Neural crest cell (in vitro differentiated cells): ENCODE data around the gene KRT85. TPM values are rescaled to one million over a fixed set of nuclear protein-coding genes. Genes with fewer than 3 reads are reported as not detected.
A peak's percentile ranks its signal among the peaks of the same experiment; 100 is the strongest.

Experiments used
- DNase-seq: peaks from one replicate; pipeline ENCODE4 v3.0.0; 2021; ENCODE audit warnings: low read depth, mixed read lengths, low spot score
- H3K27ac Mint-ChIP-seq: one replicate; pipeline ENCODE4 v1.8.0; 2021; ENCODE audit warnings: mild to moderate bottlenecking, mixed read lengths; ENCODE audit not compliant: unreplicated experiment
- H3K27me3 Mint-ChIP-seq: 2 replicates; pipeline ENCODE4 v1.8.0; 2021; ENCODE audit warnings: low read depth, mild to moderate bottlenecking, mixed read lengths
- H3K36me3 Mint-ChIP-seq: 2 replicates; pipeline ENCODE4 v1.8.0; 2021; ENCODE audit warnings: low read depth, mild to moderate bottlenecking, mixed read lengths
- H3K4me1 Mint-ChIP-seq: 2 replicates; pipeline ENCODE4 v1.8.0; 2021; ENCODE audit warnings: mixed read lengths
- H3K4me3 Mint-ChIP-seq: one replicate; pipeline ENCODE4 v1.8.0; 2021; ENCODE audit warnings: mild to moderate bottlenecking, mixed read lengths
- H3K9me3 Mint-ChIP-seq: 2 replicates; pipeline ENCODE4 v1.8.0; 2021; ENCODE audit warnings: mixed read lengths
- CTCF ChIP-seq: fragments of 200-600 bp; sonication (generic); conservative IDR thresholded peaks from 2 replicates; pipeline ENCODE4 v1.5.0; 2021; ENCODE audit warnings: antibody characterized with exemption, mild to moderate bottlenecking
- total RNA-seq: library from RNA; stranded (reverse); gene quantifications from 2 replicates; pipeline ENCODE4 v1.2.1, GENCODE V29; 2021

The KRT85 gene
- total RNA-seq, 1 donor from 2014 or later: not detected

- Mint-ChIP-seq H3K36me3 (no peaks in the 10 kb centered on the region), H3K4me3 (no peak overlapping the region), H3K27me3 (peaks cover 10% of the 10 kb centered on the region), H3K9me3 (no peaks in the 10 kb centered on the region), H3K27ac (no peak overlapping the region), H3K4me1 (no peaks in the 10 kb centered on the region)
- DNase-seq: no peak
- no peak for TF ChIP-seq CTCF
Observed at GRCh38 chr12:52394836-52395405, 27.6 kb upstream of the KRT85 start.

- H3K27me3 Mint-ChIP-seq: peaks cover 17% of the 10 kb centered on the region
- no peak overlapping the region for H3K4me3 Mint-ChIP-seq
- no peak overlapping the region for H3K27ac Mint-ChIP-seq
- no peaks in the 10 kb centered on the region for H3K4me1 Mint-ChIP-seq
- H3K9me3 Mint-ChIP-seq: no peaks in the 10 kb centered on the region
- DNase-seq: no peak
- H3K36me3 Mint-ChIP-seq: no peaks in the 10 kb centered on the region
- no peak for TF ChIP-seq CTCF
Observed at GRCh38 chr12:52392465-52393007, 25.3 kb upstream of the KRT85 start.

- Mint-ChIP-seq H3K4me3 (no peak overlapping the region), H3K9me3 (no peaks in the 10 kb centered on the region), H3K4me1 (no peaks in the 10 kb centered on the region), H3K27ac (no peak overlapping the region), H3K36me3 (no peaks in the 10 kb centered on the region), H3K27me3 (peaks cover 11% of the 10 kb centered on the region)
- DNase-seq: no peak
- TF ChIP-seq CTCF: no peak
Observed at GRCh38 chr12:52391618-52392002, 24.3 kb upstream of the KRT85 start.

- H3K4me3 Mint-ChIP-seq: no peak overlapping the region
- no peaks in the 10 kb centered on the region for H3K36me3 Mint-ChIP-seq
- no peaks in the 10 kb centered on the region for H3K4me1 Mint-ChIP-seq
- no peaks in the 10 kb centered on the region for H3K9me3 Mint-ChIP-seq
- TF ChIP-seq CTCF: peak; percentile 66
- peak; percentile 23 for DNase-seq
- H3K27me3 Mint-ChIP-seq: peaks cover 14% of the 10 kb centered on the region
- no peak overlapping the region for H3K27ac Mint-ChIP-seq
Observed at GRCh38 chr12:52390739-52391617, 23.7 kb upstream of the KRT85 start.

GRCh38 chr12:52389313-52390207 lies 22.3 kb upstream of the KRT85 start:
- DNase-seq: no peak
- H3K36me3 Mint-ChIP-seq: no peaks in the 10 kb centered on the region
- H3K9me3 Mint-ChIP-seq: no peaks in the 10 kb centered on the region
- no peak overlapping the region for H3K4me3 Mint-ChIP-seq
- no peaks in the 10 kb centered on the region for H3K4me1 Mint-ChIP-seq
- no peak for TF ChIP-seq CTCF
- H3K27me3 Mint-ChIP-seq: peaks cover 14% of the 10 kb centered on the region
- no peak overlapping the region for H3K27ac Mint-ChIP-seq
